SH-SY5Y (cell line): ENCODE data around the gene BRD4.

Experiments used
- GATA2 ChIP-seq: IDR thresholded peaks from 2 replicates; pipeline ENCODE4 v1.6.1; 2011; ENCODE audit warnings: mild to moderate bottlenecking, low read depth, low read length
- GATA3 ChIP-seq: IDR thresholded peaks from 2 replicates; pipeline ENCODE4 v1.6.1; 2011; ENCODE audit warnings: low read depth, mild to moderate bottlenecking, low read length, moderate library complexity

BRD4 gene

DNA sequence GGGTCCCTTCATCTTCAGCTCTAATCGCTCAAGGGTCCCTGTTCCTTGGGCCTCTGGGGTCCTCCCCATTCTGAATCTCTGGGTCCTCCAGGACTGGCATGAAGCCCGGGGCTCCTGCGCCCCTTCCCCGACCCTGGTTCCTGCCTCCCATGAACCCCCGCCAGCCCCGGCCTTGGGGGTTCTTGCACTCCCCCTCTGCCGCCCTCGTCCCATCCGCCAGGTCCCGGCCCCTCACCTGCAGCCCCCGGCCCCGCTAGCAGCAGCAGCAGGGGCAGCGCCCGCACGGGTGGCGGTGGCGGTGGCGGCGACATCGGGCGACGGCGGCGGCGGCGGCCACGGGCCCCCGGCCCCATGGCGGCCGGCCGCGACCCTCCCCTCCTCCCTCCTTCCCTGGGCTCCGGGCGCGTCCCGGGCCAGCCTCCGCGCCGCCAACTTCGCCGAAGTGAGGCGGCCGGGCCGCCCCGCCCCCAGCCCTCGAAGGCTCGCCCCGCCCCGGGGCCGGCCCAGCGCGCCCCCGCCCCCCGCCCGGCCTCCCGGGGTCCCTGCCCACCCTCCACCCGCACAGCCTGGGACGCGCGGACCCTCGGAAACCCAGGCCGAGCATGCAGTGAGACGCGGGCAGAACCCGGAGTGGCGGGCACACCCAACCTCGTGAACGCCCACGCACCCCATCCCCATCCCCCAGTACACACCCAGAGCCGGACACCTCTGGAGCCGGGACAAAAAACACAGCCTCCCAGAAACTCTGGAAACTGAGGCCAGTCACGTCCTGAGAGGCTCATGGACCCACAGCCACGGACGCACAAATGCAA, 131.6 kb downstream of the BRD4 start, which contains the start of gene NOTCH3:
Gene NOTCH3, minus strand, starts transcription at position 443 of the 812 bp plus-strand sequence. Its CDS starts 90 bp downstream, at position 353.
- TF ChIP-seq GATA2, result no peak
- no peak for TF ChIP-seq GATA3

DNA sequence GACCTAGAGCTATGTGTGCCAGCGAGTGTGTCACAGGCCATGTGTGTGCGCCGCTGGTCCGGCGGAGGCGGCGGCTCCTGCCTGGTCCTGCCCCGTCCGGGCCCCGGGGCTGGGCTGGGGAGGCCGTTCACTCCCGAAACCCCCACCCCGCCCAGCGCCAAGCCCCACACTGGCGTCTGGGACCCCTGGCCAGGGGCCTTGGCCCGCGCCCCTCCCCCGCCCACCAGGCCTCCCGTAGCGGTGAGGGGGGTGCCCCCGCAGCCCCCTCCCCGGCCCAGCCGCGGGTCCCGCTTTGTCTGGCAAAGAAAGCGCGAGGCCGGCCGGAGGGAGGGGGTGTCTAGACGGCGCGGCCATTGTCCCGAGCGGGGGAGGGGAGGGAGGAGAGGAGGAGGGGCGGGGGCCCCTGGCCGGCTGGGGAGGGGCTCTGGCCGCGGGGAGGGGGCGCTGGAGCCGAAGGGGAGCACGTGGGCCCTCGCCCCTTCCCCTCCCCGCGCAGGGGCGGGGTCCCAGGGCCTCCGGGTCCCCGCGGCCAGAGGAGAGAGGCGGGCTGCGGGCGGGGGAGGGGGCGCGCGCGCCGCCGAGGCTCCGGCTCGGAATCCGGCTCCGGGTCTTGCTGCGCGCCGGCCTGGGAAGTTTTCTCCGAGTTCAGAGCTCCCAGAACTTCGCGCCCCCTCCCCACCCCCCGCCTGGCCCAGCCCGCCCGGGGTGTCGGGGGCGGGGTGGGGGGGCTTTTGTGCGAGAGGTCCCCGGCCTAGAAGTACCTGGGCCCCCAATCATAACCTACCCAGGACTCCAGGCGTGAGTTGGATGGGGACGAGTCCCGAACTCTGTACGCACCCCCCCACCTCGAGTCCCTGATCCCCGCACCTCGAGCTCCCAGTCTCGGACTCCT, 132.4 kb downstream of the BRD4 start:
- no peak for TF ChIP-seq GATA3
- TF ChIP-seq GATA2, result no peak

DNA sequence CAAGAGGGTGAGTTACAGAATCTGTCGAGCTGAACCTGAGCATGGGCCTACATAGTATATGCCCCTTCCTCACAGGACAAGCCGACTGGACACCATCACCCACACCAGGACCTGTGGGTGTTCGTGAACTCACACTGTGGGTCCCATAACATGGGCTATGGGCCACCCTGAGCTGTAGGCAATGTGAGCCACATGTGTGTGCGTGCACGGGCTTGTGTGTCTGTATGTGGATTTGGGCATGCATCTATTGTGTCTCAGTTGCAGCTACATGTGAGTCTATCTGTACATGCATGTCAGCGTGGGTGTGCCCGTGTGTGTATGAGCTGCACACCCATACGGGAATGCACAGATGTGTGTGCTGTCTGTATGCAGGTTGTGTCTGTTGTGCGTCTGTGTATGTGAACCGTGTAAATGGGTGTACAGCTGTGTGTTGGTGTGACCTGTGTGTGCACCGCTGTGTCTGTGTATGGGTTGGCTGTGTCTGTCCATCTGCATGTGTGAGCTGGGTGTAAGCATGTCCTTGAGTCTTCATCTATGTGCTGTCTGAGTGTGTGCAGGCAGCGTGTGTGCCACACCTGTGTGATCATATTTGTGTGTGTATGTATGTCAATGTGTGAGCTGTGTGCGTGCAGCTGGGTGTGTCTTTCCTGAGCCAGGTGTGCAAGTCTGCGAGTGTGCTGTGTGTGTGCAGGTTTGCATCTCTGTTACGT, 133.2 kb downstream of the BRD4 start:
- no peak for TF ChIP-seq GATA3
- TF ChIP-seq GATA2, result no peak

DNA sequence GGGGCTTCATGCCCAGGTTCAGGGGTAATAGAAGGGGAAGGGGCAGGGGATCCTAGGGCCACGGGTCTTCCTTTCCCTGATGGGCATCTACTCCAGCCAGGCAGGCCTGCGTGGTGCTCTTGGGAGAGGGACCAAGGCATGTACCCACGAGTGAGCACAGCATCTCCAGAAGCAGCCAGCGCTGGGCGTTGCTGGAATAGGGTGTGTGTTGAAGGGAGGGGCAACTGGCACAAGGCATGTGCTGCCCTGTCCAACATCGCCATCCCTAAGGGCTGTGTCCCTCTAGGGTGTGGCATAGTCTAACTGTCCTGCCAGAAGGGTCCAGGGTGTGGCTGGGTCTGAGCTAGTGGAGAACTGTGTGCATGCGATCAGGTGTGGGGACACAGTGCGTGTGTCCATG, 134.4 kb downstream of the BRD4 start:
- no peak for TF ChIP-seq GATA2
- no peak for TF ChIP-seq GATA3

DNA sequence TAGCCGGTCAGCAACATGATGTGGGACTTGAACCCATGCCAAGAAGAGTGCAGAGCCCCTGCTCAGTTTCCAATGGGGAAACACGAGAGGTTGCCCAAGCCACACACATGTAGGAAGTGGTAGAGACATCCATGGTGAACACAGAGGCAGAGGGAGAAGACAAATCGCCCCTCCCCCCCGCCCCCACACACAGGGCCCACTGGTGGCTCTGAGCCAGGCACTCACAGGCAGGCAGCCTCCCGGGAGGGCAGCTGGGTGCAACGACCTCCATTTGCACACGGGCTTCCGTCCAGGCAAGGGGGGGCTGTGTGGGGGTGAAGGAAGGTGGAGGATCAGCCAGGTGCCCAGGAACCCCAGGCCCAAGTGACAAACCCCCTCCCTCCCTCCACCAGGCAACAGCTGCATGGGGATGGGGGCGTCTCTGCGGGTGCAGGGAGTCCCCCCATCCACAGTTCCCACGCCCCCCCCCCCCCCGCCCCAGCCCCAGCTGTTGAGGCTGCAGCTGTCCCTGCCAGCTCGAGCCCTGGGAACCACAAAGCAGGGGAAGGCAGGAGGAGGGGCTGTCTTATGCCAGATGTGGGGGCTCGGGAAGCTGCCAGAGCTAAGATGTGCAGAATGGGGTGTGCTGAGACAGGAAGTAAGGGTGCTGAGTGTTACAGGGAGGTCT, 134.9 kb downstream of the BRD4 start:
- TF ChIP-seq GATA2 (no peak), GATA3 (no peak)

DNA sequence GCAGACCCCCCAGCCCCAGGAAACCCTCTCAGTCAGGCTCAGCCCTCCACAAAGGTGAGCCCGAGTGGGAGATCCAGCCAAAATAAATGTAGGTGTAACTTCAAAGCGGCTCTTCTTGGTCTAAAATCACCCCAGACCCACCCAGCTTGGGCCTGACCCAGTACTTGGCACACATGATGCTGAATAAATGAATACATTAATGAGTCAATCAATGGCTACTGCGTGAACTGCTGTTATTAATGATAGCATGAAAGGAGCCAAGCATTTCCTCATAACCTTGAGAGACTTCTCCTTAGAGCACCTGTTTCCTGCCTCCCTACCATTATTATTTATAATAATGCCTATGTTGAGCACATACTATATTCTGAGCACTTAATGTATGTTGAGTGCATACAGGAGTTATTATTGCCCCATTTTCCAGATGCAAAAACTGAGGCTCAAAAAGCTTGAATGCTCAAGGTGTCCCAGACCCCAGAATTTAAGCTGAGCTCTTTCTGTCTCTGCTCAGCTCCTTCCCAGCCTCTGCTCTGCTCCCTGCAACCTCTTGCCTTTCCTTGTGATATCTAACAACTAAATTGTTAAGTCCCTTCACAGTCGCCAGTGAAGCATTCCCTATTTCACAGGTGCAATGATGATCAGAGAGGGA, 135.9 kb downstream of the BRD4 start:
- TF ChIP-seq GATA3, result no peak
- no peak for TF ChIP-seq GATA2

DNA sequence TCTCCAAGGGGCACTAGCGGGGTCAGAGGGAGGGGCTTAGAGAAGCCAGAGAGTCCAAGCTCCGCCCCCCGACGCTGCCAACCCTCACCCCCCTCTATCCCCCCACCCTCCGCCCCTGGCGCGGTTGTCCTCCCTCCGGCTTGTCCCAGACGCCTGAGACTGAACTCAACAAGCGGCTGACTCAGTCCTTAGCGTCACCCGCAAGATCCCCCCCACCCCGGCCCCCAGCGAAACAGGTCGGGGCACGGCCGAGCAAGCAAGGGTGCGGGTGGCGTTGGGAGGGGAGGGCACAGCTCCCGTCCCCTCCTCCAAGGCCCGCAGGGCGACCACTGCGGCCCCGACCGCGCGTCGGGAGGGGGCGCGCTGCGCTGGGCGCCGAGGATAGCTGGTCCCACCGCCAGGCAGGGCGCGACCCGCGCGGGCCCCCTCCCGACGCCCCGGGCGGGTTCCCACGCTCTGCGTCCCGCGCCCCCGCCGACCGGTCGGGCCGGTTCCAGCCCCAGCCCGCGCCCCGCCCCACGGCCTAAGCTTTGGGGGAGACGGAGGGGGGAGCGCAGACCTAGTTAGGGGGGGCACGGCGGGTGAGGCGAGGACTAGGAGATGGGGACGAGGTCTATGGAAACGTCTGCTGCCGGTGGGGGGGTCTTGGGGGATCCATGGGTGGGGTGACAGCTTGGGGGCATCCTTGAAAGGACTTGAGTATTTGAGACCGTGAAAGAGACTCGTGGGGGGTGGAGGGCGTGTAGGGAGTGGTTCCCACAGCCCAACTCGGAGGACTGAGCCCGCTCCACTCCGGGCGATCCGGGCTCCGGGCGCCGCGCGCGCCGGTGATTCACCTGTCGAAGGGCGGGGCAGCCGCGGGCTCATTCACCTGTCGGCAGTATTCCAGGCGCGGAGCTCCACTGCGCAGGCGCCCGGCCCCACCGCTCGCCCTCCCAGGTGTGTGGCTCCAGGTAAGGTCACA, 136.7 kb downstream of the BRD4 start:
- no peak for TF ChIP-seq GATA2

DNA sequence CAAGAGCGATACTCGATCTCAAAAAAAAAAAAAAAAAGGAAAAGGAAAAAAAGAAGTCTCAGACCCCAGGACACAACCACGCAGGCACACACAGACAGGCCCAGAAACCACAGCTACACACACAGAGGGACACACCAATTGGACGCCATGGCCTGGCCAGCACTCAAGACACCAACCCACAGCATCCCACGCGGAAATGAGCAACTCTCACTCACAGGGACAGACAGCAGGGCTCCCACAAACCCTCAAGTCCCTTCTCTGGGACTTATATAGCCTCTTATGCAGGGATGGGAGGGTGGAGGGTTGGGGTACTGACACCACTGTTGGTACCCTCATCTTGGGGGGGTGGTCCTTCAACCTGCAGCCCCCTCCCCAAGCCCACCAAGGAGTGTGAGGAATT, 137.4 kb downstream of the BRD4 start:
- TF ChIP-seq GATA3 (no peak), GATA2 (no peak)

DNA sequence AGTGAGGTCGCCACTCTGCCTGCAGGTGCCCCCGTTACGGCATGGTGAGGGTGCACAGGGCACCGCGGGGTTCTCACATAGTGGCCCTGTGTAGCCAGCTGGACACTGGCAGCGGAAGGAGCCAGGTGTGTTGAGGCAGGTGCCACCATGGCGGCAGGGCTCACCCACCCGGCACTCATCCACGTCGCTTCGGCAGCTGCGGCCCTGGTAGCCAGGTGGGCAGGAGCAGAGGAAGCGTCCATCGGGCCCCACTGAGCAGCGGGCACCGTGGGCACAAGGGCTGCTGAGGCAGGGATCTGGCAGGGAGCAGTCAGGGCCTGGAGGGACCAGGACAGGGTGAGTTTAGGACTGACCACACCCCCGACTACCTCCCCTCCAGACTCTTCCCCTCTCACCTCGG, 140.4 kb downstream of the BRD4 start:
- TF ChIP-seq GATA3, result no peak
- no peak for TF ChIP-seq GATA2

DNA sequence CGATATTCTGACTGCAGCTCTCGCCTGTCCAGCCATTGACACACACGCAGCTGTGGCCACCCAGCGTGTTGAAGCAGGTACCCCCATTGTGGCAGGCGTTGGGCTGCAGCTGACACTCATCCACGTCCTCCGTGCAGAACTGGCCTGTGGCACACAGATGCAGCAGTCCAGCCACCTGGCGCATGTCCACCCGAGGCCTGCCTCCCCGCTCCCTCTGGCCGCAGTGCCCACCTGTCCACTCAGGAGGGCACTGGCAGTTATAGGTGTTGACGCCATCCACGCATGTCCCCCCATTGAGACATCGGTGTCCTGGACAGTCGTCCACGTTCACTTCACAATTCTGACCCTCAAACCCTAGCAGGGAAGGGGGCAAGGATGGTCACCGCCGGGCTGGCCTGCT, 140.8 kb downstream of the BRD4 start:
- TF ChIP-seq GATA2 (no peak), GATA3 (no peak)

DNA sequence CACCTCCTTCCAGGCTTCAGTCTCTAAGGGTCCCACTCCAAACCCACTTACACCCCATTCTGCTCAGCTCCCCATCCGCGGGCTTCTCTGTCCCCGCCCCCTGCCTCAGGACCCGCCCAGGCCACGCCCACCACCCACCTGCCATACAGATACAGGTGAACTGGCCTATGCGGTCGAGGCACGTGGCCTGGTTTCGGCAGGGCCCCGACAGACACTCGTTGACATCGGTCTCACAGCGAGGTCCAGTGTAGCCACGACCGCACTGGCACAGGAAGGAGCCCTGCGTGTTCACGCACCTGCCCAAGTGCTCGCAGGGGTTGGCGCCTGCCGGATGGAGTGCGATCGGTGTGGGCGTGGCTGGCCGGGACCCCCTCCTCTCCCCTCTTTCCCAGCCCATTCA, 143.5 kb downstream of the BRD4 start:
- TF ChIP-seq GATA3 (no peak), GATA2 (no peak)
